DOHH2 (cell line): ENCODE data around the gene CRLF1.

Experiments
- EZH2phosphoT487 ChIP-seq: fragments of 200-600 bp; sonication (generic); IDR thresholded peaks from 2 replicates; pipeline ENCODE4 v1.6.1; 2017; ENCODE audit warnings: borderline replicate concordance, mild to moderate bottlenecking, antibody characterized with exemption, low read length, moderate library complexity, mixed read lengths
- TF ChIP-seq, protein P1 (sequence below): fragments of 200-600 bp; sonication (generic); IDR thresholded peaks from one replicate; pipeline ENCODE4 v1.5.1; 2014; ENCODE audit warnings: antibody characterized with exemption, mild to moderate bottlenecking, low read depth, low read length; ENCODE audit not compliant: poor library complexity, severe bottlenecking

DNA sequence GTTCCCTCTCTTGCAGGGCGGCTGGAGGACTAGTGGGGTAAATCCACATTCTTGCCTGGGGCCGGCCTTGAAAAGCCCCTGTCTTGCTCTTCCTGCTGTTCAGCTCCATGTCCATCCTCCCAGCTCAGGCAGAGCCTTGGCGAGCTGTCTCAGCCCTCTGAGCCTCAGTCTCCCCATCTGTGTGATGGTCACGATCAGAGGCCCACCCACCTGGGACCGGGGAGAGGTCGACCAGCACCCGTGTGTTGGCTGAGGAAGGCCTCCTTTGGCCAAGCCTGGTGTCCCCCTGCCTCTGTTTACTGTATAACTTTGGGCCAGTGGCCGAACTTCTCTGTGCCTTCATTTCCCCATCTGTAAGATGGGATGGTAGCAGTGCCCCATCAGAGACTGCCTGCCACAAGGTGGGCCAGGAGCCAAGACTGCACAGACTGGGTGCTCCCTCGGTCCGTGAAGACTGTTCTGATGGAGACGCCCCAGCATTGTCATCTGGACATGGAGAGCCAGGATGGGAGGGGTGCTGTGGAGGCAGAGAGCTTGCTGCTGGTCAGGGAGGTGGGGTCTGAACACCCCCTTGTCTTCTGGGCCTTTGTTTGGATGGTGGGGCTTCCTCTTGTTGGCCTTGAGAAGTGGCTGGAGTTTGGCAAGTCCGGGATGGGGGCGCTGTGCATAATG, 48.7 kb upstream of the CRLF1 start:
- TF ChIP-seq, protein P1, sequence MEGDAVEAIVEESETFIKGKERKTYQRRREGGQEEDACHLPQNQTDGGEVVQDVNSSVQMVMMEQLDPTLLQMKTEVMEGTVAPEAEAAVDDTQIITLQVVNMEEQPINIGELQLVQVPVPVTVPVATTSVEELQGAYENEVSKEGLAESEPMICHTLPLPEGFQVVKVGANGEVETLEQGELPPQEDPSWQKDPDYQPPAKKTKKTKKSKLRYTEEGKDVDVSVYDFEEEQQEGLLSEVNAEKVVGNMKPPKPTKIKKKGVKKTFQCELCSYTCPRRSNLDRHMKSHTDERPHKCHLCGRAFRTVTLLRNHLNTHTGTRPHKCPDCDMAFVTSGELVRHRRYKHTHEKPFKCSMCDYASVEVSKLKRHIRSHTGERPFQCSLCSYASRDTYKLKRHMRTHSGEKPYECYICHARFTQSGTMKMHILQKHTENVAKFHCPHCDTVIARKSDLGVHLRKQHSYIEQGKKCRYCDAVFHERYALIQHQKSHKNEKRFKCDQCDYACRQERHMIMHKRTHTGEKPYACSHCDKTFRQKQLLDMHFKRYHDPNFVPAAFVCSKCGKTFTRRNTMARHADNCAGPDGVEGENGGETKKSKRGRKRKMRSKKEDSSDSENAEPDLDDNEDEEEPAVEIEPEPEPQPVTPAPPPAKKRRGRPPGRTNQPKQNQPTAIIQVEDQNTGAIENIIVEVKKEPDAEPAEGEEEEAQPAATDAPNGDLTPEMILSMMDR: no peak
- TF ChIP-seq EZH2phosphoT487: no peak
